Head of caudate nucleus (tissue), 42 donors: ENCODE measurements around the gene CFP.
"Not testable (repeated sequence)": the region's sequence is repeated elsewhere in the genome, so short reads cannot be mapped to it uniquely, and the experiment has no call there.

Experiments used
- DNase-seq, 42 donors: peaks; one replicate each; pipeline versions ENCODE4 v3.0.0 to v3.0.0-alpha.2; 2020 to 2021; ENCODE audit warnings: mixed read lengths in 7 of 42
- intact Hi-C: fragments of 100-400 bp; cut with DNase I; formaldehyde crosslinking; loops from one replicate; pipeline ENCODE4 v1.15.0; 2022

CFP gene

GRCh38 chrX:47629419-47630200, at the start of gene CFP:
Gene CFP (minus strand): TSS chrX:47629930. CDS start chrX:47629844, 86 bp downstream.
- intact Hi-C loops, result no loop called here

DNA sequence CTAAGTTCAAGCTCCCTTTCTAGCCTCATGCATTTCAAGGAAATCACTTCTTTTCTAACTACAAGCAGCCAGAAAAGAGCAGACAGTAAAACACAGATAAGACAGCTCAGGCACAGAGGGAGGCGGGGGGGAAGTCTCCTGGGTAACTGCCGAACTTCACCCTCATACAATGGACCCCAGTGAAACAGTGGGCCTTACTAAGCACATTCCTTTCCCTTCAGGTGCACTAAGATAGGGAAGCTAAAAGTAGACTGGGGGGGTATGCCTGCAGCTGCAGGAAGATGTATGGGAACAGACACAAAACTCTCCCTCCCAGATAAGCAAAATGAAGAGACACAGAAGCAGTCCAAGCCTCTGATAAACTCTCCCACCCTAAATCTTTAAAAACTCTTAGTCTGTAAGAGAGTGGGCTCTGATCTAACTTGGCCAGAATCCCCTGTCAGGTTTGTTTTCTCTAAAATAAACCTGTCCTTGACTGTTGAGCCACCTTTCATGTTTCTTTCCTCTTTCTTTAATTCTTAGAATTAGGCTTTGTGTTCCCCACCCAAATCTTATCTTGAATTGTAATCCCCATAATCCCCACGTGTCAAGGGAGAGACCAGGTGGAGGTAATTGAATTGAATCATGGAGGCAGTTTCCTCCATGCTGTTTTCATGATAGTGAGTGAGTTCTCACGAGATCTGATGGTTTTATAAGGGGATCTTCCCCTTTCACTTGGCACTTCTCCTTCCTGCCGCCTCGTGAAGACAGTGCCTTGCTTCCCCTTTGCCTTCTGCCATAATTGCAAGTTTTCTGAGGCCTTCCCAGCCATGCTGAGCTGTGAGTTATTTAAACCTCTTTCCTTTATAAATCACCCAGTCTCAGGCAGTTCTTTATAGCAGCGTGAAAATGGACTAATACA, 46.5 kb upstream of the CFP start:
- intact Hi-C loops, DNase-seq: not testable (repeated sequence)

More at GRCh38 chrX:47629419-47630200, at the start of gene CFP:
- DNase-seq, result no peak

DNA sequence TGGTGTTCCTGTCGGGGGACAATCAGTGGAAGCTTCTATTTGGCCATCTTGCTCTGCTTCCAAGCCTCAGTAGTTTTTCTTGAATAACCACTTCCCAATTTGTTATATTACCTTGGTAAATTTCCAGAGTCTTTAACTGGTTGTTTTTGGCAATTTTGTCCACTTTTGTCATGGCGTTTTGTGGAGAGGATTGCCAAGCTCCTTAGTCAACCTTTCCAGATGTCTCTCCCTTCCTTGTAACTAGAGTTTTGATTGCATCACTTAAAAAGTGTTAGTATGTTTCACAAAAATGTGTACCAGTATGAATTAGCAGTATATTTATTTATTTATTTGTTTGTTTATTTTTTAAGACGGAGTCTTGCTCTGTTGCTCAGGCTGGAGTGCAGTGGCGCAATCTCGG, 45.0 kb upstream of the CFP start:
- DNase-seq, result no peak
- intact Hi-C loops, result no loop called here

GRCh38 chrX:47665797-47666196, 36.1 kb upstream of the CFP start:
- intact Hi-C loops, DNase-seq: not testable (repeated sequence)

- intact Hi-C loops, result no loop called here
- DNase-seq, result no peak
These were observed 35.0 kb upstream of the CFP start for GRCh38 chrX:47664737-47665136.

GRCh38 chrX:47662144-47662657, 32.5 kb upstream of the CFP start:
- intact Hi-C loops, result no loop called here
- DNase-seq, result peak in 16 of 42 donors; percentile 2 to 72 (median 28)

DNA sequence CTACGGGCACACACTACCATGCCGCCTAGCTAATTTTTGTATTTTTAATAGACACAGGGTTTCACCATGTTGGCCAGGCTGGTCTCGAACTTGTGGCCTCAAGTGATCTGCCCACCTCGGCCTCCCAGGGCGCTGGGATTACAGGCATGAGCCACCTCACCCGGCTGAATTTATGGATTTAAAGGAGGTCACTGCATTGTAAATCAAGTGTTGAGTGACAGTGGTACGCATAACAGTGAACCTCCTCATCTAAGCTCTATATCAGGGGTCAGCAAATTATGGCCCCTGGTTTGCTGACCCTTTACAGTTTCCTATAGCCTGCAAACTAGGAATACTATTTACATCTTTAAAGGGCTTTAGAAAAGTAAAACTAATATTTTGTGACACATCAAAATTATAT, 31.8 kb upstream of the CFP start:
- intact Hi-C loops, result no loop called here
- no peak for DNase-seq

DNA sequence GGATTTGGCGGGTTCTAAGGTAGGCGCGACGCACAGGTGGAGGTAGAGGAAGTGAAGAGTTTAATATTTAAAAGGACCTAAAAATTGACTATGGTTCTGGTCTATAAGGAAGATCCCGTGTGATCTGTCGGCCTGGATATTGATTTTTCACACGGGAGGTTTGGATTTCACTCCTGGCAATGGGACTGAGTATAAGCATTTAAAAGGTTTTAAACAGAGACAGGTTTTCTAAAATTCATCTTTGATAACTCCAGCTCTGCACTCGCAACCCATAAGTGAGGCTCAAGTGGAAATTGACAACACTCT, 29.6 kb upstream of the CFP start:
- DNase-seq, result no peak
- intact Hi-C loops, result loop anchor here (10.0 kb wide), 1 partner anchor 365 kb away; no protein-coding TSS in a partner anchor

GRCh38 chrX:47658684-47659420, 29.1 kb upstream of the CFP start, which contains the start of gene UXT:
Gene UXT (minus strand): TSS chrX:47659180. CDS start chrX:47658927, 253 bp downstream.
- peak; percentile 83 to 95 (median 90) for DNase-seq
- intact Hi-C loops, result loop anchor here (10.0 kb wide), 1 partner anchor 366 kb away; no protein-coding TSS in a partner anchor

GRCh38 chrX:47658301-47658683, 28.6 kb upstream of the CFP start:
- peak in 1 of 42 donors; percentile 78 for DNase-seq
- intact Hi-C loops, result loop anchor here (10.0 kb wide), 1 partner anchor 367 kb away; no protein-coding TSS in a partner anchor

GRCh38 chrX:47651043-47651905, 21.5 kb upstream of the CFP start:
- DNase-seq, result peak in 1 of 42 donors; percentile 28
- intact Hi-C loops, result loop anchor here (10.0 kb wide), 1 partner anchor 374 kb away; no protein-coding TSS in a partner anchor

GRCh38 chrX:47650164-47651042, 20.7 kb upstream of the CFP start, which contains the start of gene ELK1:
Gene ELK1 (minus strand): TSS chrX:47650563. CDS start chrX:47641441, 9,122 bp downstream.
- peak; percentile 86 to 99 (median 96) for DNase-seq
- intact Hi-C loops, result loop anchor here (10.0 kb wide), 1 partner anchor 374 kb away; no protein-coding TSS in a partner anchor

GRCh38 chrX:47649781-47650163, 20.0 kb upstream of the CFP start:
- DNase-seq, result peak in 2 of 42 donors; percentile 21 to 29
- intact Hi-C loops, result loop anchor here (10.0 kb wide), 1 partner anchor 375 kb away; no protein-coding TSS in a partner anchor

GRCh38 chrX:47649271-47649670, 19.5 kb upstream of the CFP start:
- intact Hi-C loops, result no loop called here
- peak in 1 of 42 donors; percentile 9 for DNase-seq

- intact Hi-C loops, result no loop called here
- DNase-seq, result no peak
These were observed 18.6 kb upstream of the CFP start for GRCh38 chrX:47648376-47648775.

DNA sequence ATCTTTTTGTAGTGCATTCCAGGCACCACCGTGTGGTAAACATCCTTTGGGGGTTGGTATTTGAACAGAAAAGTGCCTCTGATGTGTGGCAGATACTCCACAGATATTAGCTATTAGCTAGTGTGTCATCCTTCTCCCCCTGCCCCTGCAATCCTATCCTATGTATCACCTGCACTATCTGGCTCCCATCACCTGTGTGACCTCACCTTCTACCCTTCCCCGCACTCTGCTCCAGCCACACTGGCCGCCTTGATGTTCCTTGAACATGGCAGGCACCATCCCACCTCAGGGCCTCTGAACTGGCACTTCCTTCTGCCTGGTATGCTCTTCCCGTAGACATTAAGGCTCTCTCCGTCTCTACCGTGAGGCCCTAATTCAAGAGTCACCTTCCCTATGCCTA, 16.9 kb upstream of the CFP start:
- intact Hi-C loops, result no loop called here
- DNase-seq, result peak in 1 of 42 donors; percentile 9

- intact Hi-C loops, result no loop called here
- DNase-seq, result peak in 1 of 42 donors; percentile 36
These were observed 15.8 kb upstream of the CFP start for GRCh38 chrX:47645530-47645929.
